Erythroblast (primary cell): Measurements from ENCODE around the gene ALS2CL.

Source experiments
- GATA1 ChIP-seq: IDR thresholded peaks from 2 replicates; pipeline ENCODE4 v1.6.1; 2011; ENCODE audit warnings: low read depth, mild to moderate bottlenecking, control low read depth, low read length, moderate library complexity
- POLR2A ChIP-seq: IDR thresholded peaks from 2 replicates; pipeline ENCODE4 v1.6.1; 2011; ENCODE audit warnings: mild to moderate bottlenecking, low read length

DNA sequence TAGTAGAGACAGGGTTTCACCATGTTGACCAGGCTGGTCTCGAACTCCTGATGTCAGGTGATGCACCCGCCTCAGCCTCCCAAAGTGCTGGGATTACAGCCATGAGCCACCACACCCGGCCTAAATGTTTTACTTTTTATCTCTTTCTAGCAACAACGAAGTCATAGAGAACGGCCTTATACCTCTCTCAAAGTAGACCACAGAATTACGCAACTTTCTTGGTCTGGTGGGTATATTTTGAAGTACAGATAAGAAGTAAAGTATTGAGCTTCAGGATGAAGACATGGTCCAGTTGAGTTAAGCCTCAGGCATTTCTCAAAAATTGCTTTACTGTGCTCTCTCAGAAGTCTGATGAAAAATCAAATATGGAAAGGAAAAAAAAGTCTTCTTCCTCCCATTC is 50.5 kb downstream of the ALS2CL start:
- TF ChIP-seq POLR2A (no peak), GATA1 (no peak)
